IMR-90 (cell line): ENCODE measurements around the gene SNRNP200. TPM values are rescaled to one million over a fixed set of nuclear protein-coding genes. Genes with fewer than 3 reads are reported as not detected.

Experiments
- ATAC-seq: fragments of 200-7000 bp; cut with Tn5 transposase; 2 replicates; pipeline ENCODE4 v1.9.1; 2020; ENCODE audit warnings: low read depth, mild to moderate bottlenecking, moderate library complexity
- BruUV-seq: library from RNA; stranded (reverse); fragments of 400-500 nt; replicated peaks from 2 replicates; lab custom pipeline; 2021; lab: Mats Ljungman, UMichigan
- CTCF ChIA-PET: fragments of 300-600 bp; formaldehyde crosslinking; extraction: SDS; loops from one replicate; lab custom pipeline; 2021; ENCODE audit warnings: antibody characterized with exemption; lab: Yijun Ruan, JAX
- POLR2A ChIA-PET: fragments of 300-600 bp; sonication (Branson Sonifier 250); formaldehyde crosslinking; loops from one replicate; lab custom pipeline; 2022; ENCODE audit warnings: antibody characterized with exemption; ENCODE audit not compliant: unreplicated experiment; lab: Charles Lee
- DNase-seq: peaks from one replicate; pipeline ENCODE4 v3.0.0; 2013
- H2AFZ ChIP-seq: replicated peaks from 2 replicates; pipeline ENCODE3; 2013; ENCODE audit warnings: low read length, mild to moderate bottlenecking; ENCODE audit not compliant: poor library complexity
- H2AK5ac ChIP-seq: 2 replicates; pipeline ENCODE4 v1.6.1; 2013; ENCODE audit warnings: low read depth, low read length, inconsistent platforms
- H2AK9ac ChIP-seq: replicated peaks from 2 replicates; pipeline ENCODE3; 2013; ENCODE audit warnings: mild to moderate bottlenecking, low read depth, low read length, moderate library complexity; ENCODE audit not compliant: poor library complexity
- H2BK120ac ChIP-seq: 2 replicates; pipeline ENCODE4 v1.6.1; 2013; ENCODE audit warnings: low read depth, low read length, inconsistent platforms
- H2BK15ac ChIP-seq: 3 replicates; pipeline ENCODE4 v1.6.1; 2013; ENCODE audit warnings: low read depth, low read length, inconsistent platforms
- H2BK20ac ChIP-seq: 2 replicates; pipeline ENCODE4 v1.6.1; 2013; ENCODE audit warnings: low read depth, mild to moderate bottlenecking, inconsistent platforms, low read length, moderate library complexity
- H2BK5ac ChIP-seq: 2 replicates; pipeline ENCODE4 v1.6.1; 2013; ENCODE audit warnings: mild to moderate bottlenecking, low read depth, low read length, inconsistent platforms; ENCODE audit not compliant: poor library complexity, severe bottlenecking
- H3K14ac ChIP-seq: replicated peaks from 2 replicates; pipeline ENCODE4 v1.6.1; 2013; ENCODE audit warnings: low read depth, low read length, inconsistent platforms
- H3K18ac ChIP-seq: 2 replicates; pipeline ENCODE4 v1.6.1; 2013; ENCODE audit warnings: low read depth, low read length, control low read depth
- H3K23ac ChIP-seq: 2 replicates; pipeline ENCODE4 v1.6.1; 2013; ENCODE audit warnings: low read depth, low read length, inconsistent platforms
- H3K27ac ChIP-seq: 2 replicates; pipeline ENCODE4 v1.5.1; 2013; ENCODE audit warnings: mild to moderate bottlenecking, control low read depth, low read length; ENCODE audit not compliant: insufficient read depth
- H3K27me3 ChIP-seq: 2 replicates; pipeline ENCODE4 v1.6.1; 2013; ENCODE audit warnings: low read length; ENCODE audit not compliant: control insufficient read depth, insufficient read depth
- H3K36me3 ChIP-seq: 2 replicates; pipeline ENCODE4 v1.6.1; 2013; ENCODE audit warnings: low read length, mixed read lengths; ENCODE audit not compliant: control insufficient read depth, insufficient read depth
- H3K4ac ChIP-seq: 2 replicates; pipeline ENCODE4 v1.6.1; 2013; ENCODE audit warnings: low read depth, low read length, inconsistent platforms
- H3K4me1 ChIP-seq: 2 replicates; pipeline ENCODE4 v1.6.1; 2013; ENCODE audit warnings: low read length, mixed read lengths; ENCODE audit not compliant: control insufficient read depth, insufficient read depth
- H3K4me2 ChIP-seq: 2 replicates; pipeline ENCODE4 v1.6.1; 2013; ENCODE audit warnings: low read depth, mild to moderate bottlenecking, control low read depth, low read length, moderate library complexity
- H3K4me3 ChIP-seq: 2 replicates; pipeline ENCODE4 v1.5.1; 2013; ENCODE audit warnings: low read depth, mild to moderate bottlenecking, control low read depth, low read length, moderate library complexity; ENCODE audit not compliant: insufficient read depth
- H3K56ac ChIP-seq: 2 replicates; pipeline ENCODE4 v1.6.1; 2013; ENCODE audit warnings: low read length, inconsistent platforms; ENCODE audit not compliant: insufficient read depth; ENCODE audit errors: extremely low read depth
- H3K79me1 ChIP-seq, 2 experiments: 2 replicates each; pipeline ENCODE4 v1.6.1; 2013; ENCODE audit warnings: low read length in 2 of 2, inconsistent platforms in 1 of 2, low read depth in 1 of 2
- H3K9ac ChIP-seq: 2 replicates; pipeline ENCODE4 v1.6.1; 2013; ENCODE audit warnings: low read depth, low read length, control low read depth
- H3K9me1 ChIP-seq: 2 replicates; pipeline ENCODE4 v1.6.1; 2013; ENCODE audit warnings: low read length, inconsistent platforms; ENCODE audit not compliant: insufficient read depth
- H3K9me3 ChIP-seq: 2 replicates; pipeline ENCODE4 v1.6.1; 2013; ENCODE audit warnings: low read length; ENCODE audit not compliant: control insufficient read depth, insufficient read depth
- H4K20me1 ChIP-seq: 2 replicates; pipeline ENCODE4 v1.6.1; 2013; ENCODE audit warnings: low read length, inconsistent platforms; ENCODE audit not compliant: insufficient read depth
- H4K5ac ChIP-seq: 2 replicates; pipeline ENCODE4 v1.6.1; 2013; ENCODE audit warnings: mild to moderate bottlenecking, low read depth, low read length, control low read depth
- H4K8ac ChIP-seq, 2 experiments: 2 replicates each; pipeline ENCODE4 v1.6.1; 2013; ENCODE audit warnings: low read depth in 2 of 2, low read length in 2 of 2, control low read depth in 1 of 2, inconsistent platforms in 1 of 2
- H4K91ac ChIP-seq: 2 replicates; pipeline ENCODE4 v1.6.1; 2013; ENCODE audit warnings: low read depth, low read length, inconsistent platforms; ENCODE audit not compliant: insufficient read depth
- NFE2L2 ChIP-seq: fragments of 150-350 bp; IDR thresholded peaks from 2 replicates; pipeline ENCODE4 v1.6.1; 2016; ENCODE audit warnings: low read depth, mild to moderate bottlenecking, low read length
- WGBS, 2 experiments: methylation state at CpG; one replicate each; pipeline versions ENCODE4 v1.1.5 to v1.1.7; 2013; ENCODE audit warnings: missing lambda C conversion rate in 2 of 2; ENCODE audit not compliant: insufficient read length in 1 of 2; ENCODE audit errors: extremely low coverage in 2 of 2; 5-methylcytosine and 5-hydroxymethylcytosine counted together
- dilution Hi-C: fragments of 300-500 bp; cut with HindIII; formaldehyde crosslinking; loops from one replicate; pipeline ENCODE4 v1.14.3; 2018; ENCODE audit warnings: low sequenced_read_pairs; ENCODE audit not compliant: unreplicated experiment
- in situ Hi-C: fragments of 300-500 bp; cut with MboI; formaldehyde crosslinking; loops from 3 replicates; pipeline ENCODE4 v1.14.3; 2019; ENCODE audit warnings: low sequenced_read_pairs, inconsistent platforms, mixed read lengths
- intact Hi-C: fragments of 100-400 bp; cut with micrococcal nuclease; formaldehyde crosslinking; loops from 2 replicates; pipeline ENCODE4 v1.10.0; 2022
- polyA plus RNA-seq, 3 experiments: library from polyadenylated mRNA; depleted of rRNA; stranded (reverse); fragments of >200 nt; gene quantifications; 2 replicates each; pipeline ENCODE4 v1.2.3, GENCODE V29; 2012; ENCODE audit warnings: low replicate concordance in 1 of 3
- total RNA-seq: library from RNA; depleted of rRNA; stranded (reverse); fragments of >200 nt; gene quantifications from 2 replicates; pipeline ENCODE4 v1.2.3, GENCODE V29; 2012

SNRNP200 gene
- total and polyA plus RNA-seq, 2 of the 4 experiments (the other 2 are of a cell fraction): 44.1 to 108 TPM

DNA sequence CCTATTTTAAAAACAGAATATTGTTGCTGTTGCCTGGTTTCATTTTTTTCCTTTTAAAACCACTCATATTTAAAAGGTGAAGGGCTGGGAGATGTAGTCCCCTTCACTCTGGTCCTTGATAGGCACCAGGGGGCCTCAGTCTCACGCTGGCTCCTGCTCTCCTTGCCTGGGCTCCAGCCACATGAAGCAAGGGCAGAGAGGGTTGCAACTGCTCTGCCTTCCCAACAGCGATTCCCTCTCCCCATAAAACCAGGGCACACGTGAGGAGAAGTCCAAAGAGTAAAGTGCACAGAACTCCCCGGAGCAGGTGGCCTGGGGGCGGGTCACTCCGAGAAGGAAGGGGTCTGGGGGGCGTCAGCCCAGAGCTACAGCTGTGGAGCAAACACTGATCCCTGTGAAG lies 52.3 kb downstream of the SNRNP200 start:
- no peak overlapping the region for H2BK20ac ChIP-seq
- intact Hi-C loops: no loop called here
- peaks cover 13 to 41% of the 10 kb centered on the region in 2 experiments for H3K79me1 ChIP-seq
- peaks cover 35% of the 10 kb centered on the region for H3K36me3 ChIP-seq
- H3K9ac ChIP-seq: no peak overlapping the region
- DNase-seq: no peak
- no peak overlapping the region for H3K4me3 ChIP-seq
- in situ Hi-C loops: loop anchor here (25.0 kb wide), 1 partner anchor 241 kb away; no protein-coding TSS in a partner anchor
- H4K5ac ChIP-seq: no peak overlapping the region
- no TSS peak for BruUV-seq
- H3K27me3 ChIP-seq: no peaks in the 10 kb centered on the region
- H3K9me1 ChIP-seq: peaks cover 23% of the 10 kb centered on the region
- no CpG with 5 or more reads among the region's 7 CpGs for WGBS, 2 experiments
- no peak overlapping the region for H2BK5ac ChIP-seq
- no peaks in the 10 kb centered on the region for H3K9me3 ChIP-seq
- ChIA-PET CTCF (interaction anchor here (0.5 to 0.8 kb wide), 2 partner anchors 64 to 79 kb away, joined by 3 to 6 read pairs; no protein-coding TSS in a partner anchor), POLR2A (no interaction called here)
- H3K14ac ChIP-seq: no peak overlapping the region
- no peak overlapping the region for H3K27ac ChIP-seq
- peaks cover 11% of the 10 kb centered on the region for H3K4me1 ChIP-seq
- no peak overlapping the region for H3K56ac ChIP-seq
- no peak overlapping the region for H2BK120ac ChIP-seq
- H4K91ac ChIP-seq: no peak overlapping the region
- H3K4me2 ChIP-seq: no peak overlapping the region
- ATAC-seq: no peak
- no peak overlapping the region for H2AK9ac ChIP-seq
- no peak overlapping the region for H4K8ac ChIP-seq
- no peak overlapping the region for H2AK5ac ChIP-seq
- no peak overlapping the region for H3K18ac ChIP-seq
- no peak overlapping the region for H3K4ac ChIP-seq
- H2BK15ac ChIP-seq: no peak overlapping the region
- peaks cover 15% of the 10 kb centered on the region for H4K20me1 ChIP-seq
- H3K23ac ChIP-seq: no peak overlapping the region
- dilution Hi-C loops: no loop called here
- no peak for TF ChIP-seq NFE2L2
- H2AFZ ChIP-seq: no peak overlapping the region
